GM10266 (cell line): ENCODE data around the gene EML5.

Source experiments
- DNase-seq: peaks from one replicate; pipeline ENCODE4 v3.0.0; 2012; ENCODE audit errors: extremely low spot score
- TF ChIP-seq, protein P1 (sequence below): IDR thresholded peaks from 2 replicates; pipeline ENCODE4 v1.5.1; 2012; ENCODE audit warnings: mild to moderate bottlenecking, low read depth; ENCODE audit not compliant: control insufficient read depth, insufficient read depth; ENCODE audit errors: missing control alignments

Gene EML5

GRCh38 chr14:88562532-88562830, 230.3 kb downstream of the EML5 start:
- TF ChIP-seq, protein P1, sequence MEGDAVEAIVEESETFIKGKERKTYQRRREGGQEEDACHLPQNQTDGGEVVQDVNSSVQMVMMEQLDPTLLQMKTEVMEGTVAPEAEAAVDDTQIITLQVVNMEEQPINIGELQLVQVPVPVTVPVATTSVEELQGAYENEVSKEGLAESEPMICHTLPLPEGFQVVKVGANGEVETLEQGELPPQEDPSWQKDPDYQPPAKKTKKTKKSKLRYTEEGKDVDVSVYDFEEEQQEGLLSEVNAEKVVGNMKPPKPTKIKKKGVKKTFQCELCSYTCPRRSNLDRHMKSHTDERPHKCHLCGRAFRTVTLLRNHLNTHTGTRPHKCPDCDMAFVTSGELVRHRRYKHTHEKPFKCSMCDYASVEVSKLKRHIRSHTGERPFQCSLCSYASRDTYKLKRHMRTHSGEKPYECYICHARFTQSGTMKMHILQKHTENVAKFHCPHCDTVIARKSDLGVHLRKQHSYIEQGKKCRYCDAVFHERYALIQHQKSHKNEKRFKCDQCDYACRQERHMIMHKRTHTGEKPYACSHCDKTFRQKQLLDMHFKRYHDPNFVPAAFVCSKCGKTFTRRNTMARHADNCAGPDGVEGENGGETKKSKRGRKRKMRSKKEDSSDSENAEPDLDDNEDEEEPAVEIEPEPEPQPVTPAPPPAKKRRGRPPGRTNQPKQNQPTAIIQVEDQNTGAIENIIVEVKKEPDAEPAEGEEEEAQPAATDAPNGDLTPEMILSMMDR, result no peak

More at GRCh38 chr14:88562532-88562830, 230.3 kb downstream of the EML5 start:
- no peak for DNase-seq
